H1 (cell line): Measurements from ENCODE around the gene TRABD2B. TPM values are rescaled to one million over a fixed set of nuclear protein-coding genes. Genes with fewer than 3 reads are reported as not detected.

Source experiments
- CTCF ChIA-PET: fragments of 300-600 bp; sonication (Branson Sonifier 250); formaldehyde crosslinking; loops from one replicate; lab custom pipeline; 2021; ENCODE audit not compliant: partially characterized antibody; lab: Charles Lee
- POLR2A ChIA-PET: fragments of 300-600 bp; sonication (Branson Sonifier 250); formaldehyde crosslinking; loops from one replicate; lab custom pipeline; 2021; ENCODE audit warnings: inconsistent platforms; ENCODE audit not compliant: partially characterized antibody; lab: Charles Lee
- DNase-seq, 2 experiments: peaks; one replicate each; pipeline versions ENCODE4 v3.0.0 to v3.0.0-alpha.2; 2010 to 2022; ENCODE audit warnings: low spot score in 2 of 2, low read depth in 1 of 2, mixed read lengths in 1 of 2
- FAIRE-seq: peaks from 2 replicates; lab custom pipeline; 2011; peaks lifted over from hg19 to GRCh38; lab: Jason Lieb, UNC
- H2AFZ ChIP-seq: 2 replicates; pipeline ENCODE4 v1.8.1; 2012; ENCODE audit warnings: low read length, inconsistent platforms
- H2AK5ac ChIP-seq: 2 replicates; pipeline ENCODE4 v1.6.1; 2013; ENCODE audit warnings: low read depth, low read length
- H2BK120ac ChIP-seq: replicated peaks from 2 replicates; pipeline ENCODE3; 2013; ENCODE audit warnings: low read depth, low read length, inconsistent platforms
- H2BK12ac ChIP-seq: 2 replicates; pipeline ENCODE4 v1.6.1; 2013; ENCODE audit warnings: low read depth, low read length
- H2BK15ac ChIP-seq: 2 replicates; pipeline ENCODE4 v1.6.1; 2013; ENCODE audit warnings: low read length
- H2BK20ac ChIP-seq: 2 replicates; pipeline ENCODE4 v1.6.1; 2013; ENCODE audit warnings: low read length
- H2BK5ac ChIP-seq: 2 replicates; pipeline ENCODE4 v1.6.1; 2013; ENCODE audit warnings: low read depth, low read length
- H3K14ac ChIP-seq: 2 replicates; pipeline ENCODE4 v1.6.1; 2013; ENCODE audit warnings: inconsistent platforms; ENCODE audit not compliant: insufficient read length
- H3K18ac ChIP-seq: 2 replicates; pipeline ENCODE4 v1.6.1; 2013; ENCODE audit warnings: low read length; ENCODE audit errors: extremely low read depth
- H3K23ac ChIP-seq: 2 replicates; pipeline ENCODE4 v1.6.1; 2013; ENCODE audit warnings: inconsistent platforms; ENCODE audit not compliant: insufficient read length
- H3K23me2 ChIP-seq: 2 replicates; pipeline ENCODE4 v1.6.1; 2013; ENCODE audit warnings: low read depth, low read length
- H3K27ac ChIP-seq: 2 replicates; pipeline ENCODE4 v1.6.1; 2011; ENCODE audit warnings: low read depth, low read length, inconsistent platforms
- H3K27me3 ChIP-seq, 4 experiments: replicated peaks in 1 of 4; 1 replicate in 1 of 4; 2 replicates in 3 of 4; pipeline versions ENCODE4 v1.6.1 to v1.8.1; 2011 to 2013; ENCODE audit warnings: low read length in 3 of 4, mild to moderate bottlenecking in 3 of 4, inconsistent platforms in 2 of 4, mixed read lengths in 2 of 4, moderate library complexity in 1 of 4; ENCODE audit not compliant: control insufficient read depth in 3 of 4, insufficient read depth in 3 of 4; ENCODE audit errors: extremely low read depth in 1 of 4
- H3K36me3 ChIP-seq, 4 experiments: 2 replicates each; pipeline versions ENCODE4 v1.6.1 to v1.8.1; 2011 to 2013; ENCODE audit warnings: mild to moderate bottlenecking in 4 of 4, low read length in 3 of 4, moderate library complexity in 2 of 4, control low read depth in 1 of 4, inconsistent platforms in 1 of 4; ENCODE audit not compliant: insufficient read depth in 4 of 4, control insufficient read depth in 2 of 4
- H3K4ac ChIP-seq: replicated peaks from 2 replicates; pipeline ENCODE3; 2013; ENCODE audit warnings: low read length, low read depth, mixed read lengths, inconsistent platforms; ENCODE audit not compliant: insufficient read length
- H3K4me1 ChIP-seq, 4 experiments: replicated peaks in 1 of 4; 1 replicate in 1 of 4; 2 replicates in 3 of 4; pipeline versions ENCODE4 v1.6.1 to v1.8.1; 2011 to 2013; ENCODE audit warnings: low read length in 3 of 4, inconsistent platforms in 2 of 4, mixed read lengths in 1 of 4; ENCODE audit not compliant: insufficient read depth in 4 of 4, control insufficient read depth in 3 of 4
- H3K4me2 ChIP-seq, 2 experiments: 2 replicates each; pipeline versions ENCODE4 v1.6.1 to v1.8.1; 2011 to 2013; ENCODE audit warnings: low read depth in 2 of 2, low read length in 2 of 2, control low read depth in 1 of 2, inconsistent platforms in 1 of 2, mild to moderate bottlenecking in 1 of 2; ENCODE audit not compliant: insufficient read depth in 1 of 2
- H3K4me3 ChIP-seq, 4 experiments: fragments of 200-600, 300-600 bp in 1 of 4; sonication (generic), shearing (Covaris generic), sonication (Bioruptor Twin) in 1 of 4; 2 replicates each; pipeline versions ENCODE4 v1.5.1 to v1.8.1; 2011 to 2016; ENCODE audit warnings: low read length in 4 of 4, low read depth in 3 of 4, control low read depth in 2 of 4, inconsistent platforms in 2 of 4, mild to moderate bottlenecking in 2 of 4, mixed read lengths in 1 of 4, moderate library complexity in 1 of 4; ENCODE audit not compliant: insufficient read depth in 2 of 4; ENCODE audit errors: extremely low read depth in 1 of 4
- H3K56ac ChIP-seq: replicated peaks from 2 replicates; pipeline ENCODE3; 2013; ENCODE audit warnings: low read depth, mild to moderate bottlenecking, mixed read lengths, low read length, inconsistent platforms; ENCODE audit not compliant: insufficient read length
- H3K79me1 ChIP-seq: 2 replicates; pipeline ENCODE4 v1.6.1; 2013; ENCODE audit warnings: low read depth, low read length, control low read depth
- H3K79me2 ChIP-seq, 2 experiments: 2 replicates each; pipeline versions ENCODE4 v1.6.1 to v1.8.1; 2012 to 2013; ENCODE audit warnings: low read length in 2 of 2, mild to moderate bottlenecking in 2 of 2, inconsistent platforms in 1 of 2; ENCODE audit not compliant: insufficient read depth in 2 of 2, control insufficient read depth in 1 of 2
- H3K9ac ChIP-seq, 4 experiments: replicated peaks in 1 of 4; 1 replicate in 1 of 4; 2 replicates in 3 of 4; pipeline versions ENCODE4 v1.6.1 to v1.8.1; 2011 to 2013; ENCODE audit warnings: low read depth in 3 of 4, low read length in 3 of 4, control low read depth in 2 of 4, mild to moderate bottlenecking in 2 of 4, moderate library complexity in 2 of 4, inconsistent platforms in 1 of 4; ENCODE audit errors: extremely low read depth in 1 of 4
- H3K9me3 ChIP-seq, 2 experiments: 2 replicates each; pipeline versions ENCODE4 v1.6.1 to v1.8.1; 2012 to 2013; ENCODE audit warnings: mild to moderate bottlenecking in 2 of 2, moderate library complexity in 2 of 2, control low read depth in 1 of 2, inconsistent platforms in 1 of 2, low read depth in 1 of 2, low read length in 1 of 2, mixed read lengths in 1 of 2; ENCODE audit not compliant: insufficient read depth in 2 of 2
- H4K20me1 ChIP-seq, 2 experiments: replicated peaks in 1 of 2; 2 replicates each; pipeline versions ENCODE3 to v1.8.1; 2011 to 2013; ENCODE audit warnings: inconsistent platforms in 2 of 2, low read length in 2 of 2, mild to moderate bottlenecking in 1 of 2; ENCODE audit not compliant: insufficient read depth in 2 of 2, control insufficient read depth in 1 of 2
- H4K5ac ChIP-seq: 2 replicates; pipeline ENCODE4 v1.6.1; 2013; ENCODE audit warnings: low read length, low read depth, mixed read lengths, inconsistent platforms; ENCODE audit not compliant: insufficient read length
- H4K8ac ChIP-seq: 2 replicates; pipeline ENCODE4 v1.8.0; 2013; ENCODE audit warnings: mild to moderate bottlenecking, moderate library complexity, low read length, inconsistent platforms; ENCODE audit not compliant: insufficient read depth; ENCODE audit errors: extremely low read depth
- H4K91ac ChIP-seq: replicated peaks from 2 replicates; pipeline ENCODE3; 2013; ENCODE audit warnings: low read length, mixed read lengths, inconsistent platforms; ENCODE audit not compliant: insufficient read length
- ASH2L ChIP-seq: fragments of 200-600, 300-600 bp; sonication (generic); IDR thresholded peaks from one replicate; pipeline ENCODE4 v1.7.1; 2017; ENCODE audit warnings: low read length
- CEBPB ChIP-seq: IDR thresholded peaks from 2 replicates; pipeline ENCODE4 v1.6.1; 2012; ENCODE audit warnings: low read depth, low read length
- CTCF ChIP-seq, 3 experiments: IDR thresholded peaks; 1 replicate in 2 of 3; 2 replicates in 1 of 3; pipeline versions ENCODE4 v1.5.1 to v1.6.1; 2011; ENCODE audit warnings: low read length in 3 of 3, mild to moderate bottlenecking in 3 of 3, inconsistent platforms in 2 of 3, low read depth in 1 of 3, moderate library complexity in 1 of 3; ENCODE audit not compliant: insufficient read depth in 1 of 3; ENCODE audit errors: control extremely low read depth in 1 of 3
- HDAC6 ChIP-seq: IDR thresholded peaks from one replicate; pipeline ENCODE4 v1.7.1; 2012; ENCODE audit warnings: low read depth, mild to moderate bottlenecking, inconsistent platforms, low read length, moderate library complexity
- MAFK ChIP-seq: IDR thresholded peaks from 2 replicates; pipeline ENCODE4 v1.6.1; 2012; ENCODE audit warnings: low read depth, mild to moderate bottlenecking, improper control_type of control experiment, low read length
- RAD21 ChIP-seq, 2 experiments: IDR thresholded peaks in 1 of 2; conservative IDR thresholded peaks in 1 of 2; 2 replicates each; pipeline ENCODE4 v1.6.1; 2011; ENCODE audit warnings: low read depth in 2 of 2, low read length in 2 of 2, improper control_type of control experiment in 1 of 2, inconsistent platforms in 1 of 2, mild to moderate bottlenecking in 1 of 2, moderate library complexity in 1 of 2
- SIRT6 ChIP-seq: IDR thresholded peaks from one replicate; pipeline ENCODE4 v1.7.1; 2012; ENCODE audit warnings: low read length, inconsistent platforms
- TAF7 ChIP-seq: optimal IDR thresholded peaks from 2 replicates; pipeline ENCODE3; 2011; ENCODE audit warnings: low read depth, mild to moderate bottlenecking, inconsistent platforms, low read length, moderate library complexity, borderline replicate concordance
- YY1 ChIP-seq: IDR thresholded peaks from 2 replicates; pipeline ENCODE4 v1.6.1; 2011; ENCODE audit warnings: low read depth, mild to moderate bottlenecking, low read length
- WGBS, 2 experiments: shearing (Covaris generic) in 1 of 2; methylation state at CpG; one replicate each; pipeline versions ENCODE4 v1.1.6 to v1.1.7; 2013 to 2015; ENCODE audit warnings: low lambda C conversion rate in 2 of 2, mixed read lengths in 2 of 2, inconsistent platforms in 1 of 2, low coverage in 1 of 2, missing lambda C conversion rate in 1 of 2; ENCODE audit not compliant: insufficient replicate concordance in 2 of 2, insufficient coverage in 1 of 2, insufficient read length in 1 of 2; ENCODE audit errors: extremely low coverage in 1 of 2, missing lambda C conversion rate in 1 of 2; 5-methylcytosine and 5-hydroxymethylcytosine counted together
- polyA plus RNA-seq, 7 experiments: library from polyadenylated mRNA; depleted of rRNA in 3 of 7; stranded (reverse) in 5 of 7; unstranded in 2 of 7; fragments of >200 nt in 5 of 7; fragments of 200-250 nt in 2 of 7; gene quantifications; 1 replicate in 5 of 7; 2 replicates in 1 of 7; 4 replicates in 1 of 7; pipeline versions ENCODE4 v1.2.1 to v1.2.3, GENCODE V29; 2011 to 2013; ENCODE audit warnings: missing spikeins in 2 of 7, mixed read lengths in 2 of 7
- total RNA-seq: library from RNA; stranded (reverse); fragmentation: NEBNext Ultra II Directional; extraction: Animal tissue kit (Norgen Biotek cat#: 25700); gene quantifications from 2 replicates; pipeline ENCODE4 v1.2.1, GENCODE V29; 2021
- TF ChIP-seq, protein P1 (sequence below): IDR thresholded peaks from 2 replicates; pipeline ENCODE4 v1.6.1; 2012; ENCODE audit warnings: inconsistent platforms

Gene TRABD2B
- total and polyA plus RNA-seq, 2 of the 8 experiments (the other 6 are each of a cell fraction or from before 2014, with no cell fraction given) = 0.95 to 3.4 TPM

DNA sequence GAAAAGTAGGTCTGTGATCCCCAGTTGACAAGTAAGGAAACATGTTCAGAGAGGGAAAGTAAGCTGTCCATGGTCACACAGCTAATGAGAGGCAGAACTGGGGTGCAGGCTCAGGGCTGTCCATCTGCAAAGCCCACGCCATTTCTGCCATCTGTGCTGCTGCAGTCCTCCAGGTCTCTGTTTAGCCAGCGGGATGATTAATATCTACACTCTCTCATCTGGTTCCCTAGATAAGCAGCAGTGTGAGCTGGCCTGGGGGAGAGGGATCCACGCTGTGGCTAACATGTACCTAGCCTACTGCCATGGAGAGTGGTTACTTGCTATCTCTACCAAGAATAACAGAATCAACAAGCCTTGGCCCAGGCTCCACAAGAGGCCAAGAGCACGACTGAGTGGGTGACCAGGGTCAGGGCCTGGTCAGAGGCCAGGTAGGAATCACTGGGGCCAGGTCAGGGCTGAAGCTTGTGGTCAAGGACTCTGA is 75.2 kb downstream of the TRABD2B start:
- no peak overlapping the region for H3K9ac ChIP-seq
- no peak overlapping the region for H4K5ac ChIP-seq
- ChIA-PET POLR2A (no interaction called here), CTCF (interaction anchor here (0.9 kb wide), 1 partner anchor 196 kb away, joined by 3 read pairs; no protein-coding TSS in a partner anchor)
- no peak overlapping the region for H2BK12ac ChIP-seq
- H3K79me2 ChIP-seq = no peaks in the 10 kb centered on the region
- H3K14ac ChIP-seq = no peak overlapping the region
- no peaks in the 10 kb centered on the region for H3K9me3 ChIP-seq
- no peaks in the 10 kb centered on the region; a peak in 1 of 8 replicates for H3K36me3 ChIP-seq
- H3K4me2 ChIP-seq = no peak overlapping the region
- H4K8ac ChIP-seq = no peak overlapping the region
- FAIRE-seq (no peak), DNase-seq (no peak)
- no peaks in the 10 kb centered on the region for H3K4me1 ChIP-seq
- WGBS, 2 experiments = 78% methylated on average over 4 of the region's 4 CpGs; no CpG with 5 or more reads in 1 of the 2 experiments
- H2BK15ac ChIP-seq = no peak overlapping the region
- no peak overlapping the region for H3K4me3 ChIP-seq
- no peak overlapping the region for H3K18ac ChIP-seq
- H3K27ac ChIP-seq = no peak overlapping the region
- H4K91ac ChIP-seq = no peak overlapping the region
- H3K23ac ChIP-seq = no peak overlapping the region
- no peak overlapping the region for H2BK120ac ChIP-seq
- H3K56ac ChIP-seq = no peak overlapping the region
- no peak overlapping the region for H2AK5ac ChIP-seq
- no peaks in the 10 kb centered on the region for H4K20me1 ChIP-seq
- H2BK20ac ChIP-seq = no peak overlapping the region
- H3K27me3 ChIP-seq = no peaks in the 10 kb centered on the region
- no peak overlapping the region for H3K4ac ChIP-seq
- no peaks in the 10 kb centered on the region for H3K79me1 ChIP-seq
- no peaks in the 10 kb centered on the region for H3K23me2 ChIP-seq
- no peak overlapping the region for H2BK5ac ChIP-seq
- no peak overlapping the region for H2AFZ ChIP-seq
- TF ChIP-seq TAF7 (no peak), CEBPB (no peak), CTCF (IDR thresholded peaks at IDR 0.05; ENCODE audit: control extremely low read depth in 1 of 3, insufficient read depth in 1 of 3, low read depth in 1 of 3, low read length in 3 of 3) (no peak), SIRT6 (no peak), RAD21 (IDR thresholded peaks at IDR 0.05 in 1 of 2, conservative IDR thresholded peaks at IDR 0.05 in 1 of 2; ENCODE audit: low read depth in 2 of 2, low read length in 2 of 2) (no peak), YY1 (no peak), HDAC6 (no peak), ASH2L (no peak), MAFK (no peak)
- TF ChIP-seq, protein P1, sequence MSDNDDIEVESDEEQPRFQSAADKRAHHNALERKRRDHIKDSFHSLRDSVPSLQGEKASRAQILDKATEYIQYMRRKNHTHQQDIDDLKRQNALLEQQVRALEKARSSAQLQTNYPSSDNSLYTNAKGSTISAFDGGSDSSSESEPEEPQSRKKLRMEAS = no peak
